NCI-H510A treated with DMSO at 0.1 percent for 48 hours (cell line): ENCODE measurements around the gene SLC27A3.

ENCODE experiments used
- DNase-seq: peaks from one replicate; lab custom pipeline; 2025; lab: John Stamatoyannopoulos, UW

SLC27A3 gene

GRCh38 chr1:153799566-153800465 is 24.6 kb downstream of the SLC27A3 start:
- no peak for DNase-seq

GRCh38 chr1:153800516-153800915 is 25.3 kb downstream of the SLC27A3 start:
- DNase-seq = no peak

GRCh38 chr1:153801028-153801625 is 25.9 kb downstream of the SLC27A3 start:
- DNase-seq = no peak

GRCh38 chr1:153801786-153802697 is 26.8 kb downstream of the SLC27A3 start:
- no peak for DNase-seq

GRCh38 chr1:153803470-153804056 is 28.4 kb downstream of the SLC27A3 start:
- DNase-seq = no peak

- no peak for DNase-seq
Measured at GRCh38 chr1:153804112-153804511, 28.9 kb downstream of the SLC27A3 start.

- no peak for DNase-seq
Measured at GRCh38 chr1:153805042-153805745, 30.0 kb downstream of the SLC27A3 start.

GRCh38 chr1:153805886-153806719 is 30.9 kb downstream of the SLC27A3 start:
- DNase-seq = no peak

GRCh38 chr1:153816283-153816889 is 41.2 kb downstream of the SLC27A3 start:
- DNase-seq = no peak

- no peak for DNase-seq
Measured at GRCh38 chr1:153818876-153819275, 43.7 kb downstream of the SLC27A3 start.

GRCh38 chr1:153827168-153827964 is 52.2 kb downstream of the SLC27A3 start:
- no peak for DNase-seq
